Adrenal gland (tissue), 12 donors: ENCODE data around the gene SCARF2. TPM values are rescaled to one million over a fixed set of nuclear protein-coding genes. Genes with fewer than 3 reads are reported as not detected.
"Not testable (repeated sequence)": the region's sequence is repeated elsewhere in the genome, so short reads cannot be mapped to it uniquely, and the experiment has no call there.

Experiments
- DNase-seq, 7 donors: peaks; one replicate each; pipeline ENCODE4 v3.0.0-alpha.2; 2019 to 2020
- H3K27ac ChIP-seq, 5 donors: fragments of 200-600 bp; sonication (generic) in 4 of 5; 1 replicate in 3 of 5; 2 replicates in 2 of 5; pipeline versions ENCODE4 v1.5.1 to v1.8.0; 2016 to 2020; ENCODE audit warnings: mild to moderate bottlenecking in 1 of 5
- H3K27me3 ChIP-seq: fragments of 200-600 bp; 2 replicates; pipeline ENCODE4 v1.8.0; 2021
- H3K36me3 ChIP-seq, 2 donors: fragments of 200-600 bp; replicated peaks in 1 of 2; 1 replicate in 1 of 2; 2 replicates in 1 of 2; pipeline versions ENCODE4 v1.5.1 to v1.8.0; 2018 to 2022
- H3K4me1 ChIP-seq, 2 donors: fragments of 200-600 bp; replicated peaks in 1 of 2; 1 replicate in 1 of 2; 2 replicates in 1 of 2; pipeline versions ENCODE4 v1.5.1 to v1.8.0; 2018 to 2021
- H3K4me3 ChIP-seq, 4 donors: fragments of 200-600 bp; sonication (generic) in 3 of 4; one replicate each; pipeline ENCODE4 v1.5.1; 2016 to 2018
- H3K9me3 ChIP-seq, 3 donors: fragments of 200-600 bp; sonication (generic) in 1 of 3; replicated peaks in 1 of 3; 1 replicate in 2 of 3; 2 replicates in 1 of 3; pipeline versions ENCODE4 v1.5.1 to v1.8.0; 2016 to 2021
- CTCF ChIP-seq, 6 experiments: fragments of 450-650 bp in 4 of 6; fragments of 200-600 bp in 2 of 6; sonication (generic) in 1 of 6; IDR thresholded peaks; 1 replicate in 5 of 6; 2 replicates in 1 of 6; pipeline versions ENCODE4 v1.5.1 to v1.8.0; 2016 to 2021; ENCODE audit warnings: antibody characterized with exemption in 6 of 6, mild to moderate bottlenecking in 2 of 6, moderate library complexity in 1 of 6
- POLR2A ChIP-seq, 2 donors: fragments of 450-650 bp; IDR thresholded peaks; one replicate each; pipeline ENCODE4 v1.6.1; 2017; ENCODE audit warnings: antibody characterized with exemption in 2 of 2, mild to moderate bottlenecking in 2 of 2, moderate library complexity in 1 of 2
- WGBS, 4 donors: extraction: QIAGEN DNeasy Blood & Tissue Kit in 2 of 4; methylation state at CpG; one replicate each; pipeline versions ENCODE4 v1.1.5 to v1.1.7; 2013 to 2017; 5-methylcytosine and 5-hydroxymethylcytosine counted together
- intact Hi-C, 2 donors: fragments of 100-400 bp; cut with DNase I; formaldehyde crosslinking; loops; one replicate each; pipeline versions ENCODE4 v1.14.1 to v1.15.0; 2022 to 2023
- polyA plus RNA-seq, 3 donors: library from polyadenylated mRNA; stranded (reverse); fragments of 200-250 nt in 2 of 3; fragments of 350-450 nt in 1 of 3; fragmentation: Illumina TruSeq in 1 of 3; extraction: RNeasy Lipid Tissue Mini Kit (QIAGEN cat#74804) in 1 of 3; gene quantifications; one replicate each; pipeline ENCODE4 v1.2.3, GENCODE V29; 2013 to 2014
- total RNA-seq, 9 donors: library from RNA; depleted of rRNA in 4 of 9; stranded (reverse); fragments of >200 nt in 4 of 9; fragments of 120-200 nt in 1 of 9; fragmentation: NEBNext Ultra II Directional in 1 of 9; extraction: Animal tissue kit (Norgen Biotek cat#: 25700) in 1 of 9; gene quantifications; one replicate each; pipeline versions ENCODE4 v1.1.0 to v1.2.4, GENCODE V29; 2013 to 2023
- donor health status: healthy with polysubstance abuse.
- donor health status: Bipolar disorder and iron deficiency.
- donor health status: DM: yes; HTN: yes; CAD: no.
- donor health status: DM: no; HTN: no; CAD: no.
- donor health status: DM: no; HTN: no; CAD: no.
- donor health status: DM: yes; HTN: yes; CAD: no.

Gene SCARF2
- total and polyA plus RNA-seq, 12 donors: 0.92 to 45.3 (median 7.4) TPM

GRCh38 chr22:20472629-20473442, 35.2 kb upstream of the SCARF2 start:
- intact Hi-C loops: no loop called here
- Histone ChIP-seq H3K27ac (no peak overlapping the region), H3K27me3 (no peaks in the 10 kb centered on the region), H3K36me3 (peaks cover 0 to 5% of the 10 kb centered on the region in 2 donors), H3K4me3 (no peak overlapping the region), H3K9me3 (no peaks in the 10 kb centered on the region), H3K4me1 (no peaks in the 10 kb centered on the region)
- 83 to 96% (median 92%) methylated on average over 10 to 11 of the region's 11 CpGs for WGBS, 4 donors
- DNase-seq: no peak
- no peak for TF ChIP-seq POLR2A (IDR thresholded peaks at IDR 0.05)
- no peak for TF ChIP-seq CTCF (IDR thresholded peaks at IDR 0.05)

GRCh38 chr22:20471126-20471833, 33.7 kb upstream of the SCARF2 start:
- no peak overlapping the region for H3K27ac ChIP-seq
- H3K27me3 ChIP-seq: no peaks in the 10 kb centered on the region
- H3K36me3 ChIP-seq: peaks cover 0 to 5% of the 10 kb centered on the region in 2 donors
- no peak for DNase-seq
- H3K9me3 ChIP-seq: no peaks in the 10 kb centered on the region
- WGBS, 4 donors: 94 to 97% (median 95%) methylated on average over 7 to 9 of the region's 9 CpGs
- TF ChIP-seq POLR2A (IDR thresholded peaks at IDR 0.05) (no peak), CTCF (IDR thresholded peaks at IDR 0.05) (no peak)
- intact Hi-C loops: no loop called here
- H3K4me3 ChIP-seq: no peak overlapping the region
- peaks cover 0 to 5% of the 10 kb centered on the region in 2 donors for H3K4me1 ChIP-seq

- H3K36me3 ChIP-seq, H3K4me1 ChIP-seq, DNase-seq, intact Hi-C loops, H3K27me3 ChIP-seq, H3K4me3 ChIP-seq, H3K9me3 ChIP-seq, H3K27ac ChIP-seq: not testable (repeated sequence)
- 95 to 98% (median 97%) methylated on average over 2 of the region's 2 CpGs for WGBS, 4 donors
Measured at GRCh38 chr22:20470525-20470924, 32.9 kb upstream of the SCARF2 start.

- Histone ChIP-seq H3K4me3 (no peak overlapping the region), H3K27ac (no peak overlapping the region), H3K36me3 (peaks cover 0 to 5% of the 10 kb centered on the region in 2 donors), H3K9me3 (no peaks in the 10 kb centered on the region), H3K4me1 (peaks cover 0 to 5% of the 10 kb centered on the region in 2 donors), H3K27me3 (no peaks in the 10 kb centered on the region)
- DNase-seq: no peak
- TF ChIP-seq POLR2A (IDR thresholded peaks at IDR 0.05): no peak
- TF ChIP-seq CTCF (IDR thresholded peaks at IDR 0.05): no peak
- intact Hi-C loops: no loop called here
- 82 to 92% (median 84%) methylated on average over 6 of the region's 6 CpGs for WGBS, 4 donors
Measured at GRCh38 chr22:20469110-20469868, 31.7 kb upstream of the SCARF2 start.
